Smooth muscle cell (in vitro differentiated cells): ENCODE data around the gene MSTN. TPM values are rescaled to one million over a fixed set of nuclear protein-coding genes. Genes with fewer than 3 reads are reported as not detected.

Experiments used
- DNase-seq: peaks from one replicate; lab custom pipeline; 2025; ENCODE audit not compliant: unreplicated experiment; lab: John Stamatoyannopoulos, UW
- H2AFZ ChIP-seq: fragments of 200-600 bp; sonication (generic); 2 replicates; pipeline ENCODE4 v1.6.0; 2016; ENCODE audit warnings: antibody characterized with exemption, low read depth, mild to moderate bottlenecking
- H3F3A ChIP-seq: fragments of 200-600 bp; sonication (generic); 2 replicates; pipeline ENCODE4 v1.6.0; 2017; ENCODE audit warnings: antibody characterized with exemption, low read depth
- H3K27ac ChIP-seq: fragments of 200-600 bp; sonication (generic); 2 replicates; pipeline ENCODE4 v1.5.1; 2016; ENCODE audit warnings: low read depth, mild to moderate bottlenecking
- H3K27me3 ChIP-seq: fragments of 200-600 bp; sonication (generic); 2 replicates; pipeline ENCODE4 v1.6.1; 2016; ENCODE audit warnings: low read depth, mild to moderate bottlenecking
- H3K36me3 ChIP-seq: fragments of 200-600 bp; sonication (generic); 2 replicates; pipeline ENCODE4 v1.5.1; 2016; ENCODE audit warnings: low read depth
- H3K4me1 ChIP-seq: fragments of 200-600 bp; sonication (generic); 2 replicates; pipeline ENCODE4 v1.5.1; 2016; ENCODE audit warnings: low read depth
- H3K4me2 ChIP-seq: fragments of 200-600 bp; sonication (generic); 2 replicates; pipeline ENCODE4 v1.6.0; 2016; ENCODE audit warnings: mild to moderate bottlenecking
- H3K4me3 ChIP-seq: fragments of 200-600 bp; sonication (generic); 2 replicates; pipeline ENCODE4 v1.5.1; 2016; ENCODE audit warnings: mild to moderate bottlenecking
- H3K79me2 ChIP-seq: fragments of 200-600 bp; sonication (generic); 2 replicates; pipeline ENCODE4 v1.6.0; 2016; ENCODE audit warnings: low read depth, mild to moderate bottlenecking
- H3K9ac ChIP-seq: fragments of 200-600 bp; sonication (generic); 2 replicates; pipeline ENCODE4 v1.6.0; 2016; ENCODE audit warnings: low read depth
- H3K9me3 ChIP-seq: fragments of 200-600 bp; sonication (generic); replicated peaks from 2 replicates; pipeline ENCODE4 v1.5.1; 2016; ENCODE audit warnings: low read depth
- H4K20me1 ChIP-seq: fragments of 200-600 bp; sonication (generic); 2 replicates; pipeline ENCODE4 v1.6.0; 2016; ENCODE audit warnings: low read depth
- CTCF ChIP-seq: fragments of 200-600 bp; sonication (generic); IDR thresholded peaks from 2 replicates; pipeline ENCODE4 v1.5.1; 2017; ENCODE audit warnings: borderline replicate concordance, mild to moderate bottlenecking, antibody characterized with exemption; ENCODE audit not compliant: insufficient read depth, poor library complexity, severe bottlenecking
- WGBS: methylation state at CpG from one replicate; pipeline ENCODE4 v1.1.7; 2016; ENCODE audit warnings: low lambda C conversion rate; 5-methylcytosine and 5-hydroxymethylcytosine counted together
- polyA plus RNA-seq: library from polyadenylated mRNA; unstranded; fragments of >200 nt; fragmentation: Nextera tagmentation; extraction: Ambion mirVana; gene quantifications from 2 replicates; pipeline ENCODE4 v1.2.1, GENCODE V29; 2016
- total RNA-seq: library from RNA; depleted of rRNA; stranded (reverse); fragments of >200 nt; gene quantifications from 2 replicates; pipeline ENCODE4 v1.2.3, GENCODE V29; 2014

MSTN gene
- total and polyA plus RNA-seq, 2 experiments from 2014 or later: 0.09 TPM; not detected in 1

- H3K9me3 ChIP-seq: no peaks in the 10 kb centered on the region
- DNase-seq: no peak
- no peaks in the 10 kb centered on the region for H3K79me2 ChIP-seq
- H2AFZ ChIP-seq: no peak overlapping the region
- TF ChIP-seq CTCF: no peak
- no peaks in the 10 kb centered on the region for H4K20me1 ChIP-seq
- H3F3A ChIP-seq: no peaks in the 10 kb centered on the region
- no peaks in the 10 kb centered on the region for H3K36me3 ChIP-seq
- H3K27me3 ChIP-seq: no peaks in the 10 kb centered on the region
- no peak overlapping the region for H3K27ac ChIP-seq
- H3K9ac ChIP-seq: no peak overlapping the region
- H3K4me2 ChIP-seq: no peak overlapping the region
- no peaks in the 10 kb centered on the region for H3K4me1 ChIP-seq
- H3K4me3 ChIP-seq: no peak overlapping the region
These were observed 13.1 kb upstream of the MSTN start for GRCh38 chr2:190075623-190076022.

- Histone ChIP-seq H3K27me3 (no peaks in the 10 kb centered on the region), H4K20me1 (no peaks in the 10 kb centered on the region), H3K27ac (no peak overlapping the region), H3F3A (no peaks in the 10 kb centered on the region), H3K4me3 (no peak overlapping the region), H3K36me3 (no peaks in the 10 kb centered on the region), H3K79me2 (no peaks in the 10 kb centered on the region), H2AFZ (no peak overlapping the region), H3K9ac (no peak overlapping the region), H3K9me3 (no peaks in the 10 kb centered on the region), H3K4me2 (no peak overlapping the region), H3K4me1 (no peaks in the 10 kb centered on the region)
- no peak for DNase-seq
- WGBS: 76% methylated on average over 3 of the region's 3 CpGs
- TF ChIP-seq CTCF: peak; percentile 68
These were observed 7.6 kb upstream of the MSTN start for GRCh38 chr2:190069936-190070696.

DNA sequence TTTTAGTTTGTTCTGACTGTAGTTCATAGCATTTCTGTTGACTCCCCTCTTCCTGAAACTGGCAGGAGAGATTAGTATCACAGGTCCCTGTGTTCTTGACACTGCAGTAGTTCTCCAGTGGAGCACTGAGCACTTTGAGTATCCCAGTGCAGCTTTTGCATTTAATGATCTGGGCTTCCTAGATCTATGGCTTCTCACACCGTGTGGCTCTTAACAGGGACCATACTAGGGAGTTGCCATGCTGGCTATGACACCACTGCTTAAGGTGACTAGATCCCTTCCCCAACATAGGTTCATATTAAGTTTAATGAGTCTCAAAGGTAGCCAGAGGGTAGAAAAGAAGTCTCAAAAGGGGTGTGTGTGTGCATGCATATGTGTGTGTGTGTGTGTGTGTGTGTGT lies 6.2 kb upstream of the MSTN start:
- DNase-seq: no peak
- Histone ChIP-seq H3K9ac (no peak overlapping the region), H3K4me3 (no peak overlapping the region), H4K20me1 (no peaks in the 10 kb centered on the region), H3K36me3 (no peaks in the 10 kb centered on the region), H3K4me1 (no peaks in the 10 kb centered on the region), H2AFZ (no peak overlapping the region), H3F3A (no peaks in the 10 kb centered on the region), H3K4me2 (no peak overlapping the region), H3K79me2 (no peaks in the 10 kb centered on the region), H3K9me3 (no peaks in the 10 kb centered on the region), H3K27me3 (no peaks in the 10 kb centered on the region), H3K27ac (no peak overlapping the region)
- no peak for TF ChIP-seq CTCF
- WGBS: 60% methylated on average over 1 of the region's 1 CpG

DNA sequence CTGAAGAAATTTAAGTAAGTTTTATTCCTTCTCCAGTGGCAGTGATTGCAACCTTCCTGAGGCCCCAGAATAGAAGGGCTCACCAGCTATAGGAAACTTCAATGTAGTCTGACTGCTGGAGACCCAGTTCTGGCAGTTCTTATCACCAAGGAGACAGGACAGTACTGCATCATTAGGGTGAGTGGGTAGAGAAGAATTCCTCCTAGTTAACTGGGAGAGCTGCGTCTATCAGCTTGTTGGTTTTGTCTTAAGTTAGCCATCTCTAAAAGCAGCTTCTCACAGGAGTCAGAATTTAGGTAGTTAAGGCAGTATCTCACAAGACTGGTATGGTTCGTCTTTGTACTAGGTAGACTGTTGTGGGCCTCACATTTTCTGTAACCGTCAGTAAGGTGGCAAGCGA lies 3.3 kb upstream of the MSTN start:
- 79% methylated on average over 4 of the region's 4 CpGs for WGBS
- Histone ChIP-seq H3K27me3 (no peaks in the 10 kb centered on the region), H4K20me1 (no peaks in the 10 kb centered on the region), H3K4me2 (no peak overlapping the region), H3K4me3 (no peak overlapping the region), H3F3A (no peaks in the 10 kb centered on the region), H3K9ac (no peak overlapping the region), H3K27ac (no peak overlapping the region), H3K4me1 (no peaks in the 10 kb centered on the region), H3K79me2 (no peaks in the 10 kb centered on the region), H2AFZ (no peak overlapping the region), H3K9me3 (no peaks in the 10 kb centered on the region), H3K36me3 (no peaks in the 10 kb centered on the region)
- no peak for DNase-seq
- TF ChIP-seq CTCF: no peak
